A673 (cell line): ENCODE measurements around the gene KRT86.

Experiments used
- CTCF ChIP-seq: fragments of 300-800, 200-600 bp; sonication (generic); conservative IDR thresholded peaks from 2 replicates; pipeline ENCODE4 v1.5.1; 2017; ENCODE audit warnings: low read depth, mild to moderate bottlenecking, antibody characterized with exemption, low read length, moderate library complexity, mixed read lengths
- EZH2 ChIP-seq: fragments of 200-600 bp; sonication (generic); IDR thresholded peaks from 2 replicates; pipeline ENCODE4 v1.6.1; 2017; ENCODE audit warnings: borderline replicate concordance, low read depth, mild to moderate bottlenecking, mixed read lengths, antibody characterized with exemption, low read length; ENCODE audit not compliant: poor library complexity, severe bottlenecking

GRCh38 chr12:52346593-52346992, 72.1 kb downstream of the KRT86 start:
- no peak for TF ChIP-seq CTCF
- no peak for TF ChIP-seq EZH2
